Right renal pelvis (tissue), 4 donors: Measurements from ENCODE around the gene RSPH1. TPM values are rescaled to one million over a fixed set of nuclear protein-coding genes. Genes with fewer than 3 reads are reported as not detected.

ENCODE experiments used
- DNase-seq, 4 donors: peaks; one replicate each; pipeline ENCODE4 v3.0.0-alpha.2; 2013; ENCODE audit warnings: low read depth in 4 of 4, low spot score in 3 of 4, missing footprints in 1 of 4
- polyA plus RNA-seq, 4 donors: library from polyadenylated mRNA; unstranded; fragments of 120-200 nt; gene quantifications; one replicate each; pipeline ENCODE4 v1.2.1, GENCODE V29; 2013; ENCODE audit not compliant: insufficient read length in 4 of 4

RSPH1 gene
- polyA plus RNA-seq, 4 donors = 10.7 to 14.1 (median 13.1) TPM

GRCh38 chr21:42513985-42514882 is 18.2 kb upstream of the RSPH1 start:
- no peak for DNase-seq

- no peak for DNase-seq
These were observed 17.3 kb upstream of the RSPH1 start, which contains the start of gene SLC37A1 for GRCh38 chr21:42513151-42513984. SLC37A1 (plus strand) TSS chr21:42513852; CDS start chr21:42518455, 4,603 bp downstream.

DNA sequence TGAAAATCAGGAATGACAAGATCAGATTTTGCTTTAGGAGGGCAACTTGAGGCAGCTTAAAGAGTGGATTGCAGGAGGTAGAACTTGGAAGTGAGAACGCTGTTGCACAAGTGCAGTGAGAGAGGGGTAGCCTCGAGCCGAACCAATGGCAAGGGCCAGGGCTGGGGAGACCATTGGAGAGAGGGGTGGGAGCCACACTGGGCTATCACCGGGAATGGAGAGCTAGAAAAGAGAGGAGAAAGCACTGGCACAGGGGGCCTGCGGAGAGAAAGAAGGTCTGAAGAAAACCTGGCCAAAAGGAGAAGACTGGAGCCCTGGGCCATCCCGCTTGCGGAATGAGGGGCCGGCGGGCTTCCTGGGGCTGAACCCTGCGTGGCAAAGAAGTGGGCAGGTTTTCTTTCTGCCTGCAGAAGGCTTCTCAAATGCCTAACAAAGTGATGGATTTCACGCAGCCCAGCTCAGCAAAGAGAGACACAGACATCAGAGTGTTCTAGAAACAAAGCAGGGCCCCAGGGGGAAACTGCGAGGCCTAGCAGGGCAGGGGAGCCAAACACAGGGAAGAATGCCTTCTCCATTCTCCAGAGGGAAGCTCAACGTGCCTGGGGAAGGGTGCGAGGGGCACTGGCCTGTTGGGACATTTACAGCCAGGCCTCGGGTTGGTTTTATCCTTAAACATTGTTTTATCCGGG is 16.5 kb upstream of the RSPH1 start:
- no peak for DNase-seq

DNA sequence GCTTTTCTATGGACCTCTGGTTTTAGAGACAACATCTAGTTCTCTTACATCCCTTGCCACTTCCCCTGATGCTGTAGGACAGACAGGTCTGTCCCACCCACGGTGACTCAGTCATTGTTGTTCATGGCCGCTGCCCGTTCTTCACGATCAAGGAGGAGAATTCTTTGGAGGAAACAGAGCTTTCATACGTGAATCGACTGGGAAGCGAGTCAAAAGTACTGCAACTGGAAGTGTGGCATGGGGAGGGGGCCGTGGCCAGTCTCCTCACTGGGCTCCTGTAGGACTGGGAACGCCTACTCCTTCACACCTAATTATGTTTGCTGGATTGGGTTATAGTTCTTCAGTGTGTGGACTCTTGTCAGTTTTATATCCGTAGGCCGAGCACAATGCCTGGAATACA is 13.2 kb upstream of the RSPH1 start:
- no peak for DNase-seq

DNA sequence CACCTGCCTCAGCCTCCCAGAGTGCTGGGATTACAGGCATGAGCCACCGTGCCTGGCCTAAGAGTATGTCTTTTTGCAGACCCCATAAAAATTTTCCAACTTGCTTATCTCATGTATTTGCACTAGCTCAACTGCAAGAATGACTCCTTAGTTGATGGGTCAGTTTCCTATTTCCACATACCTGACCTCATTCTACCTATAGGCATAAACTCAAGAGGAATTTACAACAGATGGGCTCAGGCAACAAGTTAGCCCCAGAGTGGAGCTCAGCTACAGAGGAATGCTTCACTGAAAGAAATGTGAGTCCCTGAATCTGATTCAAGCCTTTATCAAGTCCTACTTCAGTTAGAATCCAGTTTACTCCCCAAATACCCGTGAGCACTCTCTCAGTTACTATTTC is 12.3 kb upstream of the RSPH1 start:
- DNase-seq = no peak

GRCh38 chr21:42507418-42507817 is 11.4 kb upstream of the RSPH1 start:
- DNase-seq = no peak

DNA sequence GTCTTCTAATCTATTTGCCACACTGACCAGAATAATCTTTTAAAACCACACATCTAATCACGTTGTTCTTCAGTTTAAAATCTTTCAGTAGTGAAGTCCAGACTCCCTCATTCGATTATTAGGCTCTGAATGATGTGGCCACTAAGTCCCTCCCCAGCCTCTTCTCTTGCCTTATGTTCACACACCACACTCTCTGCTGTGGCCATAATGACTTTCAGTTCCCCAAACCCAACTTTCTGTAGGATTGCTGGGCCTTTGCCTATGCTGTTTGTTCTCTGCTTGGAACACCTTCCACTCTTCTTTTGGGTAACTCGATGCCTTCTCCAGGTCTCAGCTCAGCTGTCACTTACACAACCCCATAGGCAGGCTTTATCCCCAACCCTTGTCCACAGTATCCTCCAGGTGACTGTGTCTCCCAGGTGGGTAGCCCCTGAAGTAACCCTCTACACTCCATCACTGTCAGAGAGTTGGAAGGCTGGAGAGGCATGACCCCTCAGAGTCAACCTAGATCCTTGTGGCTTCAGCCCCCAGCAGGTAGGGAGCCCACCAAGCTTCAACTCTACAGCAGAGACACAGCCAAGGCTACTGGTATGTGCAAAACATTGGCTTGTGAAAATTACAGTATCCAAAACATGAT is 9.2 kb upstream of the RSPH1 start:
- no peak for DNase-seq

DNA sequence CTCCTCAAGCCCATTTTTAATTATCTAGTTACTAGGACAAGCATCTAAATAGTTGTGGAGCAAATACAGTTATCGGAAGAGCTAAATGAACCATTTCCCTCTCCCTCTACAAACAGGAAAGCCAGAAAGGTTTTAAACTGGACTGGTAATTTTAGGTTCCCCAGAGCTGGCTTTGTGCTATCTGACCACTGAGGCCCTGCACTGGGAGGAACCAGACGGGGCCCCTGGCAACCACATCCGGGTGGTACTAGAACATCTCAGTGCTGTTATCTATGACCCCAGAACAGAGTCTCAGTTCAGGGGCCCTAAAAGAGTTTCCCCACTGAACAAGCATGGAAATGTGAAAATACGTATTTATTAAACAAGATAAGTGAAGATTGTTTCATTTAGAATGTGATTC is 7.7 kb upstream of the RSPH1 start:
- no peak for DNase-seq

DNA sequence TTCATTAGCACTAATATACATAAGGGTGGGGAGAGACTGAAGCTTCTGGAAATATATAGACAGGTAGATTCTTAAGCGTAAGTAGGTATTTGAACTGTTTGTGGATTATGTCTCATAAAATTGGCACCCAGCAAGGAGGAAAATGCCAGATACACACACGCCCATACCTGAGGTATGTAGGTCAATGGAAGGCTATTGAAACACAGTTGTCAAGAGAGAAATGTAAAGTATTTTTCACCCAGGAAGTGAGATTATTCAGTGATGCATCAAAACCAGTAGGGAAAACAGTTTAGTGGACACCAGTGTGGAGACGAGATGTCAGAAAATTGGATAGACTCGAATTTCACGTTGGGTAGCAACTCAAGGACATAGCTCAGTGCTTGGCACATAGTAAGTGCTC is 4.7 kb upstream of the RSPH1 start:
- no peak for DNase-seq

- no peak for DNase-seq
These were observed 4.2 kb upstream of the RSPH1 start for GRCh38 chr21:42500225-42500624.

- DNase-seq = no peak
These were observed 3.6 kb upstream of the RSPH1 start for GRCh38 chr21:42499444-42500112.

GRCh38 chr21:42498012-42498411 is 2.0 kb upstream of the RSPH1 start:
- DNase-seq = no peak

DNA sequence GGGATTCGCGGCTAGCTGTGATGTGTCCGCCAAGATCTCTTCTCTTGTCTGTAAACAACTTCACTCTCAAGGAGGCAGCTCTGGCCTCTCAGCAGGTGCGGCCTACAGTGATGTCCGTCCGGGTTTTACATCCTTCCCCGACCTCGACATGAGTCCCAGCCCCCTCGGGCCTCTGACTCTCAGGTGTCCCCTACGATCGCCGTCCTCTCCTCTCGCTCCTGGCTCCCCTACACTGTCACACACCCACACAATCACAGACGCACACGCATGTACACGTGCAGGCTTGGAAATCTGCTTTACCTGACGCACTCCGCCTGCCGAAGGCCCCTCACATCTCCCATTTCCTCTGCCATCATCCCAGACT is 797 bp upstream of the RSPH1 start:
- no peak for DNase-seq

- no peak for DNase-seq
These were observed 282 bp downstream of the RSPH1 start for GRCh38 chr21:42495765-42496119.

DNA sequence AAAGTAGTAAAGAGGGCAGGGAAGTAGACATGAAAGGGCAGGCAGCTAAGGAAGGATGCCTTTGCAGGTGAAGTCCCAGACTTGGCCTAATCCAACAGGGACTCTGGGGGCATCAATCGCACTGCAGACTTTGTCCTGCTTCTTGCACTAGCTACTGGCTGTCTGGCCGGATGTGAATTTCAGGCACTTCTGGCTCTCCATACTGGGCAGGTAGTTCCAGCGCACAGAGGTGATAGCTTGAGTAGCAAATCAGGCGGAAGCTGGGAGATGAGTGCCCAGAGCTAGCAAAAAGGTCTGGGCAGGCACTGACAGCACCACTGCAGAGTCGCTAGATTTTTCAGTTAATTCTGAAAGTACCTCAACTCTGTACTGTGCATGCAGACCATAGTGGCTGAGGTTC is 997 bp downstream of the RSPH1 start:
- DNase-seq = no peak

DNA sequence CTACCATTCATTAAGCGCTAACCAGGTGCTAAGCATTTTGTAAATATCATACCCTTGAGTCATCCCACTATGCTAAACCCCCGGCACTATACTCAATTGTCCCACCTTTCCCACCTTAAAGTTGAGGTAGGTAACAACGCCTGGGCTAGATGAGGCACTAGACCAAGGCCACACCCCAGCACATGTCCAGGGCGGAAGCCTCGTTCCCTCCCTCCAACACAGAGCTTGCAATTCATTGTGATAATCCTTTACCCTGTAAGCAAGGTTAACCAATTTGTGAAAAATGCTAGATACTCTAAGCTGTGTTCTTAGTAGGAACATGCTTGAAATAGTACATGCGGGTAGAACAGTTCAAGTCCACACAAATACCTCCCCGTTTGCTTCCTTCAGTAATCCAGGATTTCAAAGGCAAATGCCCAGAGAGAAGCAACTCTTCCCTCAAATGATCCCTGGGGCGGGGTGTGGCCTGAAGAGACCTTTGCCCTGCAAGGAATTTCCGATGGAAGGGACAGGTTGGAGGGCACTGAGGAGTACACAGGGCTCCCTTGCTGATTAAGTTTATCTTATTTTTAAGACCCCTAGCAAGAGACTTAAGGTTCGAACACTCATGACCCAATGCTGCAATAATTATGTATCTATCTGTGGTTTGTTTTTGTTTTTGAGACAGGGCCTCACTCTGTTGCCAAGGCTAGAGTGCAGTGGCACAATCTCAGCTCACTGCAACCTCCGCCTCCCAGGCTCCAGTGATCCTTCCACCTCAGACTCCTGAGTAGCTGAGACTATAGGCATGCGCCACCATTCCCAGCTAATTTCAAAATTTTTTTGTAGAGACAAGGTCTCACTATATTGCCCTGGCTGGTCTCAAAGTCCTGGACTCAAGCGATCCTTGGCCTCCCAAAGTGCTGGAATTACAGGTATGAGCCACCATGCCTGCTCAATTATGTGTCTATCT is 2.6 kb downstream of the RSPH1 start:
- no peak for DNase-seq

DNA sequence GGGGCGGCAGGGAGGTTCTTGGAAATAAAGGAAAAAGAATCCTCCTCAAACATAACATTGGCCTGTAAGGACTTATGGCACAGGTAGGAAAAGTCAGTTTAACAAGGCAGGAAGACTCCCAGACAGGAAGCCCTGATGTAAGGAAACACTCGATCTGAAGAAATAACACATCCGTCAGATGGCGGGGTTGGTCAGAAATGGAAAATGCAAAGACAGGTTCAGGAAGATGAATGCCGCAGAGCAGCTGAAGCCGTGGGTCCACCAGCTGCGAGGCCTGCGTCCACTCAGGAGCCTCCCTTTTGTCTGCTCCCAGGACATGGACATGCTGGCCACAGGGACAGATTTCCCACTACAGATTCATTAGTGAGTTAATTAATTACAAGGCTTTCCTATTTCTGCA is 3.8 kb downstream of the RSPH1 start:
- no peak for DNase-seq

DNA sequence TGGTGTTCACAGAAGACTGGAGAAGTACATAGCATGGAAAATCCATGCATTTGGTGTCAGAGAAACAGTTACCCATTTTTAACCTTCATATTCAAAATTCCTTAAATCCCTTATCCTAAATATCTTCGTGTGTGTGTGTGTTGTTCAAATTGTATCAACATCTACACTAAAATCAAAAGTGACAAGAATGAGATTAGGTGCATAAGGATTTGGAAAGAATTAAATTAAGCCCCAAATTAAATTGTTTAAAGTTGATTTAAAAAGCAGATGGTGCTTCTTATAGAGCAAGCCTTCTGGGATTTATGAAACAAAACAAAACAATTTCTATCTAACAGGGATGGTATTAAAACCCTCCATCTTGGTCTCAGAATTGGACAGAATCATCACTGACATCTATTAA is 4.7 kb downstream of the RSPH1 start:
- no peak for DNase-seq

DNA sequence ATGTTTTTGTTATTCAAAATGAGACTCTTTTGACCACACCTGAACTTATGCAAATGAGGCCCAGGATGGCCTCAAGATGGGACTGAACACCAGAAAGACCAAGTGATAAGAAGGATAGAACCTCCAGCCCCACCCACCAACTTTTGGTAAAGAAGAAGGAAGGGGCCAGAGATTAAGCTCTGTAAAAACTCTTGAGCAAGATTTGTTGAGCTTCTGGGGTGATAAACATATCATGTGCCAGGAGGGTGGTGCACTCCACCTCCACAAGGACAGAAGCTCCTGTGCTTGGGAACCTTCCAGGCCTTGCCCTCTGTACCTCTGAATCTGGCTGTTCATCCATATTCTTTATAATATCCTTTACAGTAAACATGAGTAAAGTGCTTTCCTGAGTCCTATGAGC is 5.3 kb downstream of the RSPH1 start:
- no peak for DNase-seq
